Endothelial cell of umbilical vein (primary cell): ENCODE results near the gene JPH2. TPM values are rescaled to one million over a fixed set of nuclear protein-coding genes. Genes with fewer than 3 reads are reported as not detected.

Source experiments
- BruUV-seq: library from RNA; stranded (reverse); fragments of 400-500 nt; replicated peaks from 2 replicates; lab custom pipeline; 2021; lab: Mats Ljungman, UMichigan
- CTCF ChIA-PET: fragments of 300-600, 350-600 bp; sonication (Branson Sonifier 250); formaldehyde crosslinking; loops from one replicate; lab custom pipeline; 2021; ENCODE audit warnings: antibody characterized with exemption, inconsistent platforms; lab: Charles Lee
- POLR2A ChIA-PET: fragments of 300-600, 350-600 bp; sonication (Branson Sonifier 250); formaldehyde crosslinking; loops from one replicate; lab custom pipeline; 2021; ENCODE audit warnings: antibody characterized with exemption, inconsistent platforms; lab: Charles Lee
- DNase-seq: peaks from one replicate; pipeline ENCODE4 v3.0.0-alpha.2; 2011; ENCODE audit warnings: low read depth, low spot score
- FAIRE-seq: peaks from 2 replicates; lab custom pipeline; 2011; peaks lifted over from hg19 to GRCh38; lab: Jason Lieb, UNC
- H2AFZ ChIP-seq: 2 replicates; pipeline ENCODE4 v1.6.0; 2012; ENCODE audit warnings: low read depth, low read length, control low read depth, inconsistent platforms
- H3K27ac ChIP-seq: 2 replicates; pipeline ENCODE4 v1.5.1; 2011; ENCODE audit warnings: low read depth, mild to moderate bottlenecking, control low read depth, low read length, moderate library complexity; ENCODE audit not compliant: insufficient read depth
- H3K27me3 ChIP-seq, 2 experiments: 2 replicates each; pipeline versions ENCODE4 v1.6.0 to v1.6.1; 2011; ENCODE audit warnings: low read length in 2 of 2, mixed read lengths in 1 of 2; ENCODE audit not compliant: control insufficient read depth in 2 of 2, insufficient read depth in 2 of 2
- H3K36me3 ChIP-seq, 2 experiments: 2 replicates in 1 of 2; 3 replicates in 1 of 2; pipeline ENCODE4 v1.5.1; 2011; ENCODE audit warnings: low read length in 2 of 2, mild to moderate bottlenecking in 1 of 2, moderate library complexity in 1 of 2; ENCODE audit not compliant: control insufficient read depth in 2 of 2, insufficient read depth in 2 of 2; ENCODE audit errors: extremely low read depth in 1 of 2
- H3K4me1 ChIP-seq: 3 replicates; pipeline ENCODE4 v1.5.1; 2011; ENCODE audit warnings: mild to moderate bottlenecking, low read length; ENCODE audit not compliant: control insufficient read depth, insufficient read depth; ENCODE audit errors: extremely low read depth
- H3K4me2 ChIP-seq: 2 replicates; pipeline ENCODE4 v1.6.1; 2011; ENCODE audit warnings: low read length, control low read depth, mixed read lengths; ENCODE audit not compliant: insufficient read depth
- H3K4me3 ChIP-seq, 3 experiments: fragments of 200-600 bp in 1 of 3; sonication (generic), shearing (Covaris generic) in 1 of 3; replicated peaks in 1 of 3; 2 replicates each; pipeline ENCODE4 v1.5.1; 2011 to 2016; ENCODE audit warnings: control low read depth in 3 of 3, low read length in 3 of 3, mild to moderate bottlenecking in 2 of 3, inconsistent platforms in 1 of 3, low read depth in 1 of 3, moderate library complexity in 1 of 3; ENCODE audit not compliant: insufficient read depth in 1 of 3
- H3K79me2 ChIP-seq: 2 replicates; pipeline ENCODE4 v1.6.0; 2012; ENCODE audit warnings: low read length, inconsistent platforms; ENCODE audit not compliant: control insufficient read depth, insufficient read depth
- H3K9ac ChIP-seq: replicated peaks from 2 replicates; pipeline ENCODE3; 2011; ENCODE audit warnings: low read length, control low read depth; ENCODE audit not compliant: insufficient read depth; ENCODE audit errors: extremely low read depth
- H3K9me1 ChIP-seq: replicated peaks from 3 replicates; pipeline ENCODE4 v1.6.0; 2011; ENCODE audit warnings: mild to moderate bottlenecking, low read length; ENCODE audit not compliant: control insufficient read depth, insufficient read depth; ENCODE audit errors: extremely low read depth
- H3K9me3 ChIP-seq: replicated peaks from 2 replicates; pipeline ENCODE4 v1.5.1; 2012; ENCODE audit warnings: low read length, inconsistent platforms; ENCODE audit not compliant: control insufficient read depth, insufficient read depth
- H4K20me1 ChIP-seq: replicated peaks from 2 replicates; pipeline ENCODE3; 2011; ENCODE audit warnings: mild to moderate bottlenecking, low read length; ENCODE audit not compliant: control insufficient read depth, insufficient read depth; ENCODE audit errors: extremely low read depth
- EZH2 ChIP-seq: IDR thresholded peaks from 2 replicates; pipeline ENCODE4 v1.6.1; 2012; ENCODE audit warnings: borderline replicate concordance, low read depth, mild to moderate bottlenecking, moderate library complexity, low read length, inconsistent platforms; ENCODE audit not compliant: severe bottlenecking
- FOS ChIP-seq: IDR thresholded peaks from 2 replicates; pipeline ENCODE4 v1.6.1; 2011; ENCODE audit warnings: mild to moderate bottlenecking, low read length, moderate library complexity, borderline replicate concordance; ENCODE audit not compliant: insufficient read depth
- GATA2 ChIP-seq: IDR thresholded peaks from 2 replicates; pipeline ENCODE4 v1.7.0; 2011; ENCODE audit warnings: low read depth, mild to moderate bottlenecking, moderate library complexity, mixed read lengths, low read length; ENCODE audit not compliant: insufficient read length, insufficient read depth
- JUN ChIP-seq: IDR thresholded peaks from 2 replicates; pipeline ENCODE4 v1.6.1; 2011; ENCODE audit warnings: borderline replicate concordance, low read depth; ENCODE audit not compliant: insufficient read length, insufficient read depth
- MYC ChIP-seq: IDR thresholded peaks from one replicate; pipeline ENCODE4 v1.6.1; 2011; ENCODE audit warnings: mild to moderate bottlenecking, low read depth, low read length
- POLR2A ChIP-seq: IDR thresholded peaks from 2 replicates; pipeline ENCODE4 v1.6.1; 2012; ENCODE audit warnings: low read depth, mild to moderate bottlenecking, control low read depth, low read length
- POLR2AphosphoS5 ChIP-seq: IDR thresholded peaks from 2 replicates; pipeline ENCODE4 v1.6.1; 2012; ENCODE audit warnings: low read depth, mild to moderate bottlenecking, control low read depth, low read length, moderate library complexity; ENCODE audit not compliant: insufficient read depth
- dilution Hi-C: fragments of 300-500 bp; cut with MboI; formaldehyde crosslinking; loops from one replicate; pipeline ENCODE4 v1.15.0; 2019; ENCODE audit warnings: low sequenced_read_pairs; ENCODE audit not compliant: extremely low pct_ligation_motif_present
- intact Hi-C: fragments of 100-400 bp; cut with micrococcal nuclease; formaldehyde crosslinking; loops from one replicate; pipeline ENCODE4 v1.10.0; 2022
- polyA plus RNA-seq, 4 experiments: library from polyadenylated mRNA; depleted of rRNA in 3 of 4; stranded (reverse) in 3 of 4; unstranded in 1 of 4; fragments of >200 nt; gene quantifications; 2 replicates each; pipeline versions ENCODE4 v1.2.1 to v1.2.3, GENCODE V29; 2011 to 2012; ENCODE audit warnings: missing spikeins in 1 of 4
- total RNA-seq: library from RNA; stranded (reverse); gene quantifications from 2 replicates; pipeline ENCODE4 v1.2.3, GENCODE V29; 2021
- TF ChIP-seq, protein P1 (sequence below), 2 donors: IDR thresholded peaks; 1 replicate in 1 of 2; 2 replicates in 1 of 2; pipeline ENCODE4 v1.5.1; 2011; ENCODE audit warnings: low read length in 2 of 2, mild to moderate bottlenecking in 2 of 2, moderate library complexity in 2 of 2, control low read depth in 1 of 2, inconsistent platforms in 1 of 2, low read depth in 1 of 2; ENCODE audit not compliant: insufficient read depth in 1 of 2; ENCODE audit errors: extremely low read depth in 1 of 2
- TF ChIP-seq, protein P2 (sequence below): IDR thresholded peaks from 2 replicates; pipeline ENCODE4 v1.6.1; 2011; ENCODE audit not compliant: insufficient read depth, insufficient read length

Gene JPH2
- total and polyA plus RNA-seq, 2 donors (not counting 3 experiments of a cell fraction or from before 2014, with no cell fraction given), result not detected

DNA sequence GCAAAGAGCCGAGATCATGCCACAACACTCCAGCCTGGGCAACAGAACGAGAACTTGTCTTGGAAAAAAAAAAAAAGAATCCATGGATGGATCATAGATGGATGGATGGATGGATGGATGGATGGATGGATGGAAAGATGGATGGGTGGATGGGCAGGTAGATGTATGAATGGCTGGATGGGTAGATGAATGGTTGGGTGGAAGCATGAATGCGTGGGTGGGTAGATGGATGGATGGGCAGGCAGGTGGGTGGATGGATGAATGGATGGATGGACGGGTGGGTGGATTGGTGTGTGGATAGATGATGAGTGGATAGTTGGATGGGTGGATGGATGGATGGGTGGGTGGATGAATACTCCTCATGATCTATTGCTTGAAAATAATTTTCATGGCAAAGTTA is 1.4 kb downstream of the JPH2 start:
- ChIA-PET CTCF (interaction anchor here (3.4 kb wide), 1 partner anchor 68 kb away, joined by 21 read pairs; no protein-coding TSS in a partner anchor), POLR2A (no interaction called here)
- H3K4me2 ChIP-seq, result no peak overlapping the region
- H4K20me1 ChIP-seq, result no peaks in the 10 kb centered on the region
- dilution Hi-C loops, result no loop called here
- no peaks in the 10 kb centered on the region for H3K79me2 ChIP-seq
- DNase-seq (no peak), FAIRE-seq (no peak)
- H3K9me3 ChIP-seq, result no peaks in the 10 kb centered on the region
- H3K9me1 ChIP-seq, result no peaks in the 10 kb centered on the region
- no TSS peak for BruUV-seq
- TF ChIP-seq POLR2A, result no peak
- no peak for TF ChIP-seq FOS
- no peak for TF ChIP-seq MYC
- TF ChIP-seq GATA2, result no peak
- no peak for TF ChIP-seq JUN
- TF ChIP-seq POLR2AphosphoS5, result no peak
- TF ChIP-seq, protein P1, sequence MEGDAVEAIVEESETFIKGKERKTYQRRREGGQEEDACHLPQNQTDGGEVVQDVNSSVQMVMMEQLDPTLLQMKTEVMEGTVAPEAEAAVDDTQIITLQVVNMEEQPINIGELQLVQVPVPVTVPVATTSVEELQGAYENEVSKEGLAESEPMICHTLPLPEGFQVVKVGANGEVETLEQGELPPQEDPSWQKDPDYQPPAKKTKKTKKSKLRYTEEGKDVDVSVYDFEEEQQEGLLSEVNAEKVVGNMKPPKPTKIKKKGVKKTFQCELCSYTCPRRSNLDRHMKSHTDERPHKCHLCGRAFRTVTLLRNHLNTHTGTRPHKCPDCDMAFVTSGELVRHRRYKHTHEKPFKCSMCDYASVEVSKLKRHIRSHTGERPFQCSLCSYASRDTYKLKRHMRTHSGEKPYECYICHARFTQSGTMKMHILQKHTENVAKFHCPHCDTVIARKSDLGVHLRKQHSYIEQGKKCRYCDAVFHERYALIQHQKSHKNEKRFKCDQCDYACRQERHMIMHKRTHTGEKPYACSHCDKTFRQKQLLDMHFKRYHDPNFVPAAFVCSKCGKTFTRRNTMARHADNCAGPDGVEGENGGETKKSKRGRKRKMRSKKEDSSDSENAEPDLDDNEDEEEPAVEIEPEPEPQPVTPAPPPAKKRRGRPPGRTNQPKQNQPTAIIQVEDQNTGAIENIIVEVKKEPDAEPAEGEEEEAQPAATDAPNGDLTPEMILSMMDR (IDR thresholded peaks at IDR 0.05; ENCODE audit: extremely low read depth in 1 of 2, insufficient read depth in 1 of 2, low read depth in 1 of 2, low read length in 2 of 2), result no peak
- TF ChIP-seq, protein P2, sequence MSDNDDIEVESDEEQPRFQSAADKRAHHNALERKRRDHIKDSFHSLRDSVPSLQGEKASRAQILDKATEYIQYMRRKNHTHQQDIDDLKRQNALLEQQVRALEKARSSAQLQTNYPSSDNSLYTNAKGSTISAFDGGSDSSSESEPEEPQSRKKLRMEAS, result no peak
- TF ChIP-seq EZH2, result no peak
- H2AFZ ChIP-seq, result no peak overlapping the region
- H3K27ac ChIP-seq, result no peak overlapping the region
- no peak overlapping the region for H3K4me3 ChIP-seq
- intact Hi-C loops, result no loop called here
- H3K36me3 ChIP-seq, result no peaks in the 10 kb centered on the region
- peaks cover 3% of the 10 kb centered on the region for H3K4me1 ChIP-seq
- peaks cover 20 to 24% of the 10 kb centered on the region in 2 experiments for H3K27me3 ChIP-seq
- H3K9ac ChIP-seq, result no peak overlapping the region
